Right lobe of liver (tissue), 6 donors: ENCODE results near the gene CBL. TPM values are rescaled to one million over a fixed set of nuclear protein-coding genes. Genes with fewer than 3 reads are reported as not detected.

Source experiments
- ATAC-seq, 4 donors: fragments of 200-7000 bp; cut with Tn5 transposase; one replicate each; pipeline ENCODE4 v1.9.1; 2020; ENCODE audit warnings: mild to moderate bottlenecking in 4 of 4, moderate library complexity in 4 of 4
- DNase-seq, 3 donors: peaks; one replicate each; pipeline ENCODE4 v3.0.0-alpha.2; 2020
- H3K27ac ChIP-seq, 3 donors: fragments of 200-600 bp; one replicate each; pipeline ENCODE4 v1.8.0; 2022
- H3K27me3 ChIP-seq, 2 donors: fragments of 200-600 bp; one replicate each; pipeline ENCODE4 v1.8.0; 2022
- H3K36me3 ChIP-seq, 4 donors: fragments of 200-600 bp; sonication (generic) in 1 of 4; one replicate each; pipeline versions ENCODE4 v1.5.1 to v1.8.0; 2017 to 2022; ENCODE audit warnings: control low read depth in 1 of 4
- H3K4me1 ChIP-seq, 4 donors: fragments of 200-600 bp; sonication (generic) in 1 of 4; one replicate each; pipeline versions ENCODE4 v1.5.1 to v1.8.0; 2017 to 2022; ENCODE audit warnings: control low read depth in 1 of 4
- H3K4me3 ChIP-seq, 3 donors: fragments of 200-600 bp; one replicate each; pipeline ENCODE4 v1.8.0; 2022
- H3K9me3 ChIP-seq, 4 donors: fragments of 200-600 bp; sonication (generic) in 1 of 4; one replicate each; pipeline versions ENCODE4 v1.5.1 to v1.8.0; 2017 to 2022; ENCODE audit warnings: control low read depth in 1 of 4
- POLR2A ChIP-seq: fragments of 450-650 bp; IDR thresholded peaks from one replicate; pipeline ENCODE4 v1.6.1; 2017; ENCODE audit warnings: antibody characterized with exemption, mild to moderate bottlenecking
- WGBS: methylation state at CpG from one replicate; pipeline ENCODE4 v1.1.6; 2018; ENCODE audit warnings: low coverage, low lambda C conversion rate; ENCODE audit not compliant: insufficient coverage; ENCODE audit errors: missing lambda C conversion rate; 5-methylcytosine and 5-hydroxymethylcytosine counted together
- intact Hi-C, 2 donors: fragments of 100-400 bp; cut with DNase I; formaldehyde crosslinking; loops; one replicate each; pipeline versions ENCODE4 v1.11.2 to v1.14.1; 2022
- total RNA-seq, 6 experiments: library from RNA; depleted of rRNA in 2 of 6; stranded (reverse); fragments of >200 nt in 2 of 6; fragmentation: NEBNext Ultra II Directional in 3 of 6; extraction: Animal tissue kit (Norgen Biotek cat#: 25700) in 3 of 6; gene quantifications; one replicate each; pipeline versions ENCODE4 v1.1.0 to v1.2.4, GENCODE V29; 2016 to 2023
- TF ChIP-seq, protein P1 (sequence below), 4 donors: fragments of 200-600 bp in 3 of 4; fragments of 450-650 bp in 1 of 4; IDR thresholded peaks; one replicate each; pipeline versions ENCODE4 v1.5.1 to v1.8.0; 2016 to 2022; ENCODE audit warnings: antibody characterized with exemption in 4 of 4, mild to moderate bottlenecking in 2 of 4
- donor health status: DM: no; HTN: yes; CAD: no.
- donor health status: DM: no; HTN: no; CAD: no.
- donor health status: DM: no; HTN: no; CAD: no.
- donor health status: DM: no; HTN: yes; CAD: no.
- donor health status: DM: no; HTN: yes; CAD: no.

The CBL gene
- total RNA-seq, 6 experiments from 2014 or later, result 3.1 to 7.1 (median 4.6) TPM

DNA sequence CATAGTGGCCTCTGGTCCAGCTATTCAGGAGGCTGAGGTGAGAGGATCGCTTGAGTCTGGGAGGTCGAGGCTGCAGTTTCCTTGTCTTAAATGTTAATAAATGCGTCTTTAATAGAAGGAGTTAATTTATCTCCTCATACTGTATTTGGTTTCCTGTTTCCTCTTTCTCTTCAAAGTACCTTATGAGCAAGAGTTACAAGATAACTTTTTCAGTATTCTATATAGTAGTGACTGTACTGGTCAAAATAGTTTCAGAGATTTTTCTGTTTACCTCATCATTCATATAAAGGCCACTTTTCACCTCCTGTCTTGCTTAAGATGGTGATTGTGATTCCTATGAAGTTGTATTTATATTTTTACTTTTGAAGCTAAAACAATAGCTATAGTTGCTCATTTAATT lies 59.9 kb downstream of the CBL start:
- Histone ChIP-seq H3K36me3 (no peaks in the 10 kb centered on the region), H3K27ac (no peak overlapping the region), H3K9me3 (no peaks in the 10 kb centered on the region), H3K4me3 (no peak overlapping the region), H3K4me1 (no peaks in the 10 kb centered on the region), H3K27me3 (no peaks in the 10 kb centered on the region)
- intact Hi-C loops, result no loop called here
- TF ChIP-seq, protein P1, sequence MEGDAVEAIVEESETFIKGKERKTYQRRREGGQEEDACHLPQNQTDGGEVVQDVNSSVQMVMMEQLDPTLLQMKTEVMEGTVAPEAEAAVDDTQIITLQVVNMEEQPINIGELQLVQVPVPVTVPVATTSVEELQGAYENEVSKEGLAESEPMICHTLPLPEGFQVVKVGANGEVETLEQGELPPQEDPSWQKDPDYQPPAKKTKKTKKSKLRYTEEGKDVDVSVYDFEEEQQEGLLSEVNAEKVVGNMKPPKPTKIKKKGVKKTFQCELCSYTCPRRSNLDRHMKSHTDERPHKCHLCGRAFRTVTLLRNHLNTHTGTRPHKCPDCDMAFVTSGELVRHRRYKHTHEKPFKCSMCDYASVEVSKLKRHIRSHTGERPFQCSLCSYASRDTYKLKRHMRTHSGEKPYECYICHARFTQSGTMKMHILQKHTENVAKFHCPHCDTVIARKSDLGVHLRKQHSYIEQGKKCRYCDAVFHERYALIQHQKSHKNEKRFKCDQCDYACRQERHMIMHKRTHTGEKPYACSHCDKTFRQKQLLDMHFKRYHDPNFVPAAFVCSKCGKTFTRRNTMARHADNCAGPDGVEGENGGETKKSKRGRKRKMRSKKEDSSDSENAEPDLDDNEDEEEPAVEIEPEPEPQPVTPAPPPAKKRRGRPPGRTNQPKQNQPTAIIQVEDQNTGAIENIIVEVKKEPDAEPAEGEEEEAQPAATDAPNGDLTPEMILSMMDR (IDR thresholded peaks at IDR 0.05), result no peak
- TF ChIP-seq POLR2A, result no peak
- WGBS, result 75% methylated on average over 3 of the region's 3 CpGs
- ATAC-seq (no peak), DNase-seq (no peak)

DNA sequence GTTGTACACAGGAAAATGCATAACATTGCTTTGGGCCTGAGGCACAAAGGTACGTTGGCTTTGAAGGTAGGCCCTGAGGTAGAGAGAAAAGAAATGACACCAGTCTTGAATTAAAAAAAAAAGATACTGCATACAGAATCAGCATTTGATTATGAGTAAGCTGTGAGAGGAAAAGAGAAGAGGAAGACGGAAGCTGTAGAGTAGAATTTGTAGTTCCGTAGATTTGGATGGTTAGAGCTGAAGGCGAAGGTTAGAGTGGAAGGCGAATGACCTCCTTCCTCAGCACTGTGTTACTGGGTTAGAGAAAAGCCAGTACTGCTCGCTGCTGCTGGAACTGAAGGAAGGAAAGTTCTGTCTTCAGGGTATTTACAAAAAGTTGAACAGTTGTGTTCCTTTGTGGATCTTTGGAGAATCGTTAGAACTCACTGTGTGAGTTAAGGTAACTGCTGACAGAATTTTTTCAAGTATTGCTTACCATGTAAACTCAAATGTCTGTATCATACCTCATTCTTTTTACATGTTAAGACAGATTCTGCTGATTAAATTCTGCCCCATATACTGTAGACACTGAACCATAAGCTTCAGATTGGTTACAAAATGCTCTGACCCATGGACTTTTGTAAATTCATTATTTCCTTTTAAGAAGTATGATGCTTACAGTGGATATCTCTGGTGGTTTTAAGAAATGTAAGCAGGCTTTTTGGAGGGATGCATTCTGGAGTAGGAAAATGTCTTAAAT lies 60.5 kb downstream of the CBL start:
- H3K9me3 ChIP-seq, result no peaks in the 10 kb centered on the region
- H3K4me1 ChIP-seq, result no peaks in the 10 kb centered on the region
- TF ChIP-seq POLR2A, result no peak
- TF ChIP-seq, protein P1 (IDR thresholded peaks at IDR 0.05), result no peak
- 60% methylated on average over 7 of the region's 7 CpGs for WGBS
- no peaks in the 10 kb centered on the region for H3K36me3 ChIP-seq
- no peak overlapping the region for H3K4me3 ChIP-seq
- DNase-seq, result no peak
- H3K27ac ChIP-seq, result no peak overlapping the region
- no peaks in the 10 kb centered on the region for H3K27me3 ChIP-seq
- ATAC-seq, result peak; percentile 36 to 85 (median 70)
- intact Hi-C loops, result no loop called here

DNA sequence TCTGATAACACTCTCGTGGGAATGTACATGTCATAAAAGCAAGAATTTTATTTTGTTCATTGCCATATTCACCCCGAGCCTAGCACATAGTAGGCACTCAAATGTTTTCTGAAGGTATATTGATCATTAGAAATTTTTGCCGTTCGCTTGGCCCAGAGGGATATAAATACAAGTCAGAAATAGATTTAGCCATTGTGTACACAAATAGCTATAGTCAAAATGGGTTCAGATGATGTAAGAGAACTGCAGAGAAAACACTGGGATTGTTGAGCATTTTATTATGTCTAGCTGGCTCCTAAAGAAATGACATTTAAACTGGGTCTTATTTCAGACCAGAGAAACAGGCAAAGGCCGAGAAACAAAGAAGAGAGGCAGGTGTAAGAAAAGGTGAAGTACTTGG lies 61.5 kb downstream of the CBL start:
- WGBS, result 82% methylated on average over 5 of the region's 5 CpGs

DNA sequence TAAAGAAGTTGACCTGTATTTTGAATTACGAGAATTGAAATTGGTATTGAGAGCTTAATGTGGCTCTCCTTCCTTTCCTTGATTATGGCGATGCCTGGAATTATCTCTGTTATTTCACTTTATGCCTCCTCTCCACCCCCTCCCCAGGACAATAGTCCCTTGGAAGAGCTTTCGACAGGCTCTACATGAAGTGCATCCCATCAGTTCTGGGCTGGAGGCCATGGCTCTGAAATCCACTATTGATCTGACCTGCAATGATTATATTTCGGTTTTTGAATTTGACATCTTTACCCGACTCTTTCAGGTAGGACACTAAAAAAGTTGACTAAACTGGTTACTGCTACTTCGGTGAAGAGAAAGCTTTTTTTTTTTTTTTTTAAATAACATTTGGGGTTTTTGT lies 67.6 kb downstream of the CBL start:
- intact Hi-C loops, result no loop called here

More for the DNA sequence above, 61.5 kb downstream of the CBL start:
- intact Hi-C loops, result no loop called here
- H3K4me3 ChIP-seq, result no peak overlapping the region
- ATAC-seq (no peak), DNase-seq (no peak)
- H3K27ac ChIP-seq, result no peak overlapping the region
- TF ChIP-seq, protein P1 (IDR thresholded peaks at IDR 0.05), result no peak
- TF ChIP-seq POLR2A, result no peak
- no peaks in the 10 kb centered on the region for H3K27me3 ChIP-seq
- no peaks in the 10 kb centered on the region for H3K4me1 ChIP-seq
- no peaks in the 10 kb centered on the region for H3K9me3 ChIP-seq
- H3K36me3 ChIP-seq, result no peaks in the 10 kb centered on the region

More for the DNA sequence above, 67.6 kb downstream of the CBL start:
- H3K4me3 ChIP-seq, result no peak overlapping the region
- H3K27ac ChIP-seq, result no peak overlapping the region
- DNase-seq, result no peak
- no peaks in the 10 kb centered on the region for H3K27me3 ChIP-seq
- peaks cover 0 to 25% (median 3%) of the 10 kb centered on the region in 4 donors for H3K36me3 ChIP-seq
- ATAC-seq, result peak; percentile 40 to 58 (median 49)
- peaks cover 0 to 6% (median 0%) of the 10 kb centered on the region in 4 donors for H3K4me1 ChIP-seq
- WGBS, result 40% methylated on average over 5 of the region's 6 CpGs
- H3K9me3 ChIP-seq, result no peaks in the 10 kb centered on the region
- no peak for TF ChIP-seq POLR2A
- TF ChIP-seq, protein P1 (IDR thresholded peaks at IDR 0.05), result no peak
